ENCODE data around the gene PACC1.

Gene PACC1

GRCh38 chr1:212433577-212434462 lies 19.1 kb upstream of the PACC1 start:
- Histone ChIP-seq H3K4me1 (ENCODE audit: control insufficient read depth, insufficient read depth, low read length) (peaks cover 7% of the 10 kb centered on the region), H3K4me3 (ENCODE audit: low read depth, low read length) (peak overlapping the region; percentile 73), H3K36me3 (ENCODE audit: control insufficient read depth, insufficient read depth, low read length) (no peaks in the 10 kb centered on the region), H3K9me3 (ENCODE audit: control insufficient read depth, insufficient read depth, low read length) (no peaks in the 10 kb centered on the region), H3K9ac (ENCODE audit: low read depth, low read length) (no peak overlapping the region), H3K27me3 (ENCODE audit: control insufficient read depth, insufficient read depth, low read length) (peaks cover 32% of the 10 kb centered on the region)

GRCh38 chr1:212432661-212433576 lies 18.2 kb upstream of the PACC1 start, which contains the start of gene NENF:
Gene NENF, plus strand, starts transcription at chr1:212432920. Its CDS starts 24 bp downstream, at chr1:212432944.
- Histone ChIP-seq H3K27me3 (ENCODE audit: control insufficient read depth, insufficient read depth, low read length) (peaks cover 34% of the 10 kb centered on the region), H3K4me1 (ENCODE audit: control insufficient read depth, insufficient read depth, low read length) (peaks cover 7% of the 10 kb centered on the region), H3K4me3 (ENCODE audit: low read depth, low read length) (peak within 1 kb of the TSS; percentile 73), H3K36me3 (ENCODE audit: control insufficient read depth, insufficient read depth, low read length) (no peaks in the 10 kb centered on the region), H3K9ac (ENCODE audit: low read depth, low read length) (no peak within 1 kb of the TSS), H3K9me3 (ENCODE audit: control insufficient read depth, insufficient read depth, low read length) (no peaks in the 10 kb centered on the region)

GRCh38 chr1:212432272-212432660 lies 17.6 kb upstream of the PACC1 start:
- no peak overlapping the region for H3K9ac ChIP-seq (ENCODE audit: low read depth, low read length)
- H3K4me1 ChIP-seq (ENCODE audit: control insufficient read depth, insufficient read depth, low read length): peaks cover 7% of the 10 kb centered on the region
- H3K9me3 ChIP-seq (ENCODE audit: control insufficient read depth, insufficient read depth, low read length): no peaks in the 10 kb centered on the region
- H3K27me3 ChIP-seq (ENCODE audit: control insufficient read depth, insufficient read depth, low read length): peaks cover 34% of the 10 kb centered on the region
- no peaks in the 10 kb centered on the region for H3K36me3 ChIP-seq (ENCODE audit: control insufficient read depth, insufficient read depth, low read length)
- peak overlapping the region; percentile 73 for H3K4me3 ChIP-seq (ENCODE audit: low read depth, low read length)

- Histone ChIP-seq H3K9ac (ENCODE audit: low read depth, low read length) (no peak overlapping the region), H3K4me3 (ENCODE audit: low read depth, low read length) (no peak overlapping the region), H3K36me3 (ENCODE audit: control insufficient read depth, insufficient read depth, low read length) (no peaks in the 10 kb centered on the region), H3K9me3 (ENCODE audit: control insufficient read depth, insufficient read depth, low read length) (no peaks in the 10 kb centered on the region), H3K27me3 (ENCODE audit: control insufficient read depth, insufficient read depth, low read length) (peaks cover 34% of the 10 kb centered on the region), H3K4me1 (ENCODE audit: control insufficient read depth, insufficient read depth, low read length) (peaks cover 7% of the 10 kb centered on the region)
These were observed 17.0 kb upstream of the PACC1 start for GRCh38 chr1:212431644-212432043.

- Histone ChIP-seq H3K9ac (ENCODE audit: low read depth, low read length) (no peak overlapping the region), H3K4me1 (ENCODE audit: control insufficient read depth, insufficient read depth, low read length) (peaks cover 7% of the 10 kb centered on the region), H3K4me3 (ENCODE audit: low read depth, low read length) (no peak overlapping the region), H3K27me3 (ENCODE audit: control insufficient read depth, insufficient read depth, low read length) (peaks cover 34% of the 10 kb centered on the region), H3K9me3 (ENCODE audit: control insufficient read depth, insufficient read depth, low read length) (no peaks in the 10 kb centered on the region), H3K36me3 (ENCODE audit: control insufficient read depth, insufficient read depth, low read length) (no peaks in the 10 kb centered on the region)
These were observed 16.3 kb upstream of the PACC1 start for GRCh38 chr1:212430955-212431394.

- Histone ChIP-seq H3K9me3 (ENCODE audit: control insufficient read depth, insufficient read depth, low read length) (no peaks in the 10 kb centered on the region), H3K9ac (ENCODE audit: low read depth, low read length) (no peak overlapping the region), H3K4me1 (ENCODE audit: control insufficient read depth, insufficient read depth, low read length) (peaks cover 7% of the 10 kb centered on the region), H3K27me3 (ENCODE audit: control insufficient read depth, insufficient read depth, low read length) (peaks cover 34% of the 10 kb centered on the region), H3K36me3 (ENCODE audit: control insufficient read depth, insufficient read depth, low read length) (no peaks in the 10 kb centered on the region), H3K4me3 (ENCODE audit: low read depth, low read length) (no peak overlapping the region)
These were observed 15.7 kb upstream of the PACC1 start for GRCh38 chr1:212430416-212430815.

- H3K4me3 ChIP-seq (ENCODE audit: low read depth, low read length): no peak overlapping the region
- no peak overlapping the region for H3K9ac ChIP-seq (ENCODE audit: low read depth, low read length)
- peaks cover 20% of the 10 kb centered on the region for H3K27me3 ChIP-seq (ENCODE audit: control insufficient read depth, insufficient read depth, low read length)
- H3K4me1 ChIP-seq (ENCODE audit: control insufficient read depth, insufficient read depth, low read length): peaks cover 7% of the 10 kb centered on the region
- H3K36me3 ChIP-seq (ENCODE audit: control insufficient read depth, insufficient read depth, low read length): no peaks in the 10 kb centered on the region
- H3K9me3 ChIP-seq (ENCODE audit: control insufficient read depth, insufficient read depth, low read length): no peaks in the 10 kb centered on the region
These were observed 13.8 kb upstream of the PACC1 start for GRCh38 chr1:212428496-212428895.

GRCh38 chr1:212423879-212424278 lies 9.2 kb upstream of the PACC1 start:
- Histone ChIP-seq H3K9me3 (ENCODE audit: control insufficient read depth, insufficient read depth, low read length) (no peaks in the 10 kb centered on the region), H3K9ac (ENCODE audit: low read depth, low read length) (no peak overlapping the region), H3K27me3 (ENCODE audit: control insufficient read depth, insufficient read depth, low read length) (peaks cover 3% of the 10 kb centered on the region), H3K4me3 (ENCODE audit: low read depth, low read length) (no peak overlapping the region), H3K4me1 (ENCODE audit: control insufficient read depth, insufficient read depth, low read length) (no peaks in the 10 kb centered on the region), H3K36me3 (ENCODE audit: control insufficient read depth, insufficient read depth, low read length) (no peaks in the 10 kb centered on the region)

- H3K4me1 ChIP-seq (ENCODE audit: control insufficient read depth, insufficient read depth, low read length): no peaks in the 10 kb centered on the region
- no peak overlapping the region for H3K9ac ChIP-seq (ENCODE audit: low read depth, low read length)
- H3K4me3 ChIP-seq (ENCODE audit: low read depth, low read length): no peak overlapping the region
- H3K36me3 ChIP-seq (ENCODE audit: control insufficient read depth, insufficient read depth, low read length): no peaks in the 10 kb centered on the region
- H3K9me3 ChIP-seq (ENCODE audit: control insufficient read depth, insufficient read depth, low read length): no peaks in the 10 kb centered on the region
- H3K27me3 ChIP-seq (ENCODE audit: control insufficient read depth, insufficient read depth, low read length): no peaks in the 10 kb centered on the region
These were observed 6.5 kb upstream of the PACC1 start for GRCh38 chr1:212421165-212421564.

- H3K9ac ChIP-seq (ENCODE audit: low read depth, low read length): peak overlapping the region; percentile 38
- peaks cover 7% of the 10 kb centered on the region for H3K27me3 ChIP-seq (ENCODE audit: control insufficient read depth, insufficient read depth, low read length)
- H3K4me3 ChIP-seq (ENCODE audit: low read depth, low read length): no peak overlapping the region
- peaks cover 8% of the 10 kb centered on the region for H3K4me1 ChIP-seq (ENCODE audit: control insufficient read depth, insufficient read depth, low read length)
- peaks cover 10% of the 10 kb centered on the region for H3K36me3 ChIP-seq (ENCODE audit: control insufficient read depth, insufficient read depth, low read length)
- H3K9me3 ChIP-seq (ENCODE audit: control insufficient read depth, insufficient read depth, low read length): no peaks in the 10 kb centered on the region
These were observed 588 bp upstream of the PACC1 start for GRCh38 chr1:212415107-212415841.

GRCh38 chr1:212413902-212414327 lies 771 bp downstream of the PACC1 start:
- peaks cover 21% of the 10 kb centered on the region for H3K36me3 ChIP-seq (ENCODE audit: control insufficient read depth, insufficient read depth, low read length)
- no peaks in the 10 kb centered on the region for H3K9me3 ChIP-seq (ENCODE audit: control insufficient read depth, insufficient read depth, low read length)
- H3K4me3 ChIP-seq (ENCODE audit: low read depth, low read length): peak overlapping the region; percentile 92
- peaks cover 7% of the 10 kb centered on the region for H3K27me3 ChIP-seq (ENCODE audit: control insufficient read depth, insufficient read depth, low read length)
- H3K4me1 ChIP-seq (ENCODE audit: control insufficient read depth, insufficient read depth, low read length): peaks cover 8% of the 10 kb centered on the region
- peak overlapping the region; percentile 80 for H3K9ac ChIP-seq (ENCODE audit: low read depth, low read length)
